Endothelial cell (in vitro differentiated cells): Measurements from ENCODE around the gene ATP2A3. TPM values are rescaled to one million over a fixed set of nuclear protein-coding genes. Genes with fewer than 3 reads are reported as not detected.
A peak's percentile ranks its signal among the peaks of the same experiment; 100 is the strongest.

Experiments used
- DNase-seq: peaks from one replicate; pipeline ENCODE4 v3.0.0; 2021; ENCODE audit warnings: low spot score
- H3K27ac Mint-ChIP-seq: one replicate; pipeline ENCODE4 v1.8.0; 2021; ENCODE audit warnings: mixed read lengths, inconsistent platforms; ENCODE audit not compliant: unreplicated experiment
- H3K27me3 Mint-ChIP-seq: one replicate; pipeline ENCODE4 v1.8.0; 2021; ENCODE audit warnings: mild to moderate bottlenecking, moderate library complexity, mixed read lengths, inconsistent platforms; ENCODE audit not compliant: unreplicated experiment
- H3K36me3 Mint-ChIP-seq: one replicate; pipeline ENCODE4 v1.8.0; 2021; ENCODE audit warnings: mild to moderate bottlenecking, low read depth, mixed read lengths, inconsistent platforms; ENCODE audit not compliant: unreplicated experiment
- H3K4me1 Mint-ChIP-seq: one replicate; pipeline ENCODE4 v1.8.0; 2021; ENCODE audit warnings: mild to moderate bottlenecking, mixed read lengths, inconsistent platforms; ENCODE audit not compliant: unreplicated experiment
- H3K4me3 Mint-ChIP-seq: one replicate; pipeline ENCODE4 v1.8.0; 2021; ENCODE audit warnings: mild to moderate bottlenecking, mixed read lengths, inconsistent platforms; ENCODE audit not compliant: unreplicated experiment
- H3K9me3 Mint-ChIP-seq: one replicate; pipeline ENCODE4 v1.8.0; 2021; ENCODE audit warnings: mixed read lengths, inconsistent platforms; ENCODE audit not compliant: unreplicated experiment
- CTCF ChIP-seq: fragments of 200-600 bp; sonication (generic); IDR thresholded peaks from one replicate; pipeline ENCODE4 v1.5.0; 2021; ENCODE audit warnings: antibody characterized with exemption; ENCODE audit not compliant: unreplicated experiment
- total RNA-seq: library from RNA; stranded (reverse); fragmentation: NEBNext Ultra II Directional; extraction: Animal tissue kit (Norgen Biotek cat#: 25700); gene quantifications from one replicate; pipeline ENCODE4 v1.2.1, GENCODE V29; 2021; ENCODE audit not compliant: unreplicated experiment

Gene ATP2A3
- total RNA-seq, 1 donor from 2014 or later: 116 TPM

GRCh38 chr17:4005296-4006164 is 41.3 kb upstream of the ATP2A3 start:
- Mint-ChIP-seq H3K27me3 (peaks cover 16% of the 10 kb centered on the region), H3K4me1 (peaks cover 15% of the 10 kb centered on the region), H3K9me3 (no peaks in the 10 kb centered on the region), H3K4me3 (peak overlapping the region; percentile 73), H3K36me3 (peaks cover 20% of the 10 kb centered on the region), H3K27ac (no peak overlapping the region)
- DNase-seq: no peak
- no peak for TF ChIP-seq CTCF

- H3K9me3 Mint-ChIP-seq: no peaks in the 10 kb centered on the region
Observed at GRCh38 chr17:4004517-4005295, 40.5 kb upstream of the ATP2A3 start.

GRCh38 chr17:4003501-4004421 is 39.5 kb upstream of the ATP2A3 start:
- H3K4me3 Mint-ChIP-seq: no peak overlapping the region
- no peak for DNase-seq
- no peak for TF ChIP-seq CTCF

More at GRCh38 chr17:4004517-4005295, 40.5 kb upstream of the ATP2A3 start:
- peaks cover 20% of the 10 kb centered on the region for H3K36me3 Mint-ChIP-seq
- no peak overlapping the region for H3K4me3 Mint-ChIP-seq
- peak; percentile 89 for DNase-seq
- peaks cover 16% of the 10 kb centered on the region for H3K27me3 Mint-ChIP-seq
- no peak overlapping the region for H3K27ac Mint-ChIP-seq
- TF ChIP-seq CTCF: peak; percentile 98
- H3K4me1 Mint-ChIP-seq: peaks cover 15% of the 10 kb centered on the region

GRCh38 chr17:4003131-4003500 is 38.9 kb upstream of the ATP2A3 start:
- no peak for DNase-seq
- Mint-ChIP-seq H3K27ac (no peak overlapping the region), H3K4me1 (peaks cover 15% of the 10 kb centered on the region), H3K4me3 (no peak overlapping the region), H3K27me3 (peaks cover 16% of the 10 kb centered on the region), H3K9me3 (no peaks in the 10 kb centered on the region), H3K36me3 (peaks cover 20% of the 10 kb centered on the region)
- TF ChIP-seq CTCF: no peak

More at GRCh38 chr17:4003501-4004421, 39.5 kb upstream of the ATP2A3 start:
- Mint-ChIP-seq H3K27me3 (peaks cover 16% of the 10 kb centered on the region), H3K9me3 (no peaks in the 10 kb centered on the region), H3K36me3 (peaks cover 20% of the 10 kb centered on the region), H3K27ac (no peak overlapping the region), H3K4me1 (peaks cover 15% of the 10 kb centered on the region)
